HG03039 (cell line): Measurements from ENCODE around the gene CACNA2D1.
A peak's percentile ranks its signal among the peaks of the same experiment; 100 is the strongest.

Experiments
- ATAC-seq: cut with Tn5 transposase; IDR thresholded peaks from one replicate; pipeline ENCODE4 v1.9.1; 2021; ENCODE audit warnings: mild to moderate bottlenecking, moderate library complexity; ENCODE audit not compliant: unreplicated experiment

The CACNA2D1 gene

DNA sequence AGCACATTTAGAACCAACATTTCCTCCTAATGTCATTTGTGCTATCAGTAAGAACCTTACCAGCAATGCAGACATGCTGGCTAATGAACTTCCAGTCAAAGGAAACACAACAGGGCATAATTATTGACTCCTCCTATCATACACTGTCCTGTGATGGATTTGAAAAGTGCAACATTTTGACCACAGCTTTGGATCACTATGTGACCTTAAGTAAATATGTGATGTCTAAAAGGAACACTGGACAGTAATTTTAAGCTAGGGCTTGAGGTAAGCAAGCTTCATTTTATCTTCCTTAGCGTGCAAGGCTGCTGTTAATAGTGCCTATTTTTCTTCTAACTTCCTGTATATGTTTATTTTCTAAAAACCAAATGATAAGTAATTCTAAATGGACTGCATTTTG is 433.2 kb downstream of the CACNA2D1 start:
- ATAC-seq, result no peak

DNA sequence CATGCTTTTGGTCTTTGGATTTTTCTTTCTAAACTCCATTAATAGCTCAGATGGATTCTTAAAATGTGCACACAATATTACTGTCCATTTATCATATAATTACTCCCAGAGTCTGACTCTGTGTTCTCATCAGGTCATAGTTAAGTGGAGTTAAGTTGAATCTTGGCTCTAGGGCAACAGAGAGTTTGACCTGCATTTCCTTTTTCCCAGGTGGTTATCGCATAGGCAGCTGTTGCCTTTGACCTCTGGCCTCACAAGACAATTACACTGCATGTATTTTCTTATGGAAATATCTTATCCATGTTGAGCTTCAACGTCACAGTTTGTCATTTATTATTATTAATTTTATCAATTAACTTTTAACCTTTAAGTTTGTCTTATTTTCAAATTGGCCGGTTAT is 436.3 kb downstream of the CACNA2D1 start:
- no peak for ATAC-seq

GRCh38 chr7:82005056-82005455 is 438.5 kb downstream of the CACNA2D1 start:
- no peak for ATAC-seq

- no peak for ATAC-seq
These were observed 450.4 kb downstream of the CACNA2D1 start for GRCh38 chr7:81993186-81993585.

DNA sequence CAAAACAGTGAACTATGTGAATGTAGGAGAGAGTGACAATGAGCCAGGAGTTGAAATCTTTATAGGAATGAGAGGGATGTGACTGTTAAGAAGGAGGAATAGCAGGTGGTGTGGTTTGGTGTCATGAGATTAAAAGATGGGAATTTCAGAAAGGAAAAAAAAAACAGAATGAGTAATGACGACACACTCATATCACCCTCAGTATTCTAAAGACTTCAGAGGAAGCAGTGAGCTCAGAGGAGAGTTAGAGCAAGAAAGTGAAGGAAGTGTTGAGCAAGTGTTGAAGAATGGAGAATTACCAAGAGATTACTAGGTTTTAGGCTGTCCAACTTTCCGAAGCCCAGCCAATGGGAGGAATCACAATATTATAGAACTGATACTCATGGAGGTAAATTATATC is 453.2 kb downstream of the CACNA2D1 start:
- ATAC-seq, result no peak

- no peak for ATAC-seq
These were observed 456.7 kb downstream of the CACNA2D1 start for GRCh38 chr7:81986723-81987470.

DNA sequence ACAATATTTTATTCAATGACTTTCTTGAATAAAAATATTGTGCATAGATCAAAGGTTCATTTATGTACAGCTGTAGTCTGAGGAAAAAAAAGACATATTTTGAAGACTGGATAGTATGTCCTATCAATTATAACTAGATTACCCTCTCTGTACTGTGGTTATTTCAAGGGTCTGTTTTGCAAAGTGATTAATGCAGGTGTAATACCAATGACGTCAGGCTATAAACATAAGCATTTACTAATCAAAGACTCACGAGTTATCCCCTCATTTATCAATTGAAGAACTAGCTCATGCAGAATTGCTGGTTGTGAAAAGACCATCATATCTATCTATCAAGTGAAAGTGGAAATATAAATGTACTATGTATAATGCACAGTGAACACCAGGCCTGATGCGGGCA is 460.2 kb downstream of the CACNA2D1 start:
- no peak for ATAC-seq

DNA sequence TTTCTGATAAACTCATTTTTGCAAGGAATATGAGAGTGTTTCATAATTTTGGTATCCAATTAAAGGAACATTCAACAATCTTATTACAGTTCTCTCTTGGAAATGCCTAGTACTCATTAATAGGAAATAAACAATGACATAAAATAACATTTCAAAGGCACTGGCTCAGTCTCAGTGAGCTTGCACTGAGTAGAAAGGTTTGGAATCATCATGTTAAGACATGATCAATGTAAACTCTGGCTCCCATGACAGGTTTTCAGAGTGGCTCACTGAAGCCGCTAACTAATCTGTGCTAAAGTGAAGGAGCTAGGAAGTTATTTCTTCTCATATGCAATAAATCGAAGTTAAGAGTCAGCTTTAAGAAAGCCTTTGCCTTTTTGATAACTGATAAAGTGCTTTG is 470.5 kb downstream of the CACNA2D1 start:
- no peak for ATAC-seq

DNA sequence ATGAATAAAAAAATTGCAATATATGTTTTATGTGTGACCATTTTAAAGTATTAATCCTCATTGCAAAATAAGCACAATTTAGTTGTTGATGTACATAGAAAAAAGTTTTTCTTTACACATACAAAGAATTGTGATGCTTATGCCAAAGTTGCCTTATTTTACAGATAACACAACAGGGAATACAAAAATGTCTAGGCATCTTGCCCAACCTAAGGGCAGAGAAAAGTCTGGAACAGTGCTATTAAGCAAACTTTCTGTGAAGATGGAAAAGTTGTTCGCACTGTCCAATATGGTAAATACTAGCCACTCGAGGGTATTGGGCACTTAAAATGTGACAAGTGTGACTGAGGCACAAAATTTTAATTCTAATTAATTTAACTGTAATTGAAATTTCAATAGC is 483.6 kb downstream of the CACNA2D1 start:
- ATAC-seq, result no peak

DNA sequence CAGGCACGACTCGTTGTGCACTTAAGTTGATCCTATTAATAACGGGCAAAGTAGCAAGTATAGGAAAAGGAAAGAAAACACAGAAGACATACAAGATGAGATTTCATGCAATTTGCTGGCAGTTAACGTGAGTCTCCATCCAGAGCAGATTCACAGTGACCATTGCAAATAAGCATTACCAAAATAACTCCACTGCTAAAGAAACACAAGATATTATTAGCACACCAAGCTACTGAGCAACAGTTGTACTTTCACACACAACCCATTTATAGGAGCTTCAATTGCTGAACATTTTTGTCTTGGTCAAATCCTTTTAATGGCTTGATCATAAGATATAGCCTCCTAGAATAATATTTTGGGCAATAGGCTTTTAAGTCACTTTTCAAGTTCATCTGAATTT is 486.1 kb downstream of the CACNA2D1 start:
- ATAC-seq, result no peak

DNA sequence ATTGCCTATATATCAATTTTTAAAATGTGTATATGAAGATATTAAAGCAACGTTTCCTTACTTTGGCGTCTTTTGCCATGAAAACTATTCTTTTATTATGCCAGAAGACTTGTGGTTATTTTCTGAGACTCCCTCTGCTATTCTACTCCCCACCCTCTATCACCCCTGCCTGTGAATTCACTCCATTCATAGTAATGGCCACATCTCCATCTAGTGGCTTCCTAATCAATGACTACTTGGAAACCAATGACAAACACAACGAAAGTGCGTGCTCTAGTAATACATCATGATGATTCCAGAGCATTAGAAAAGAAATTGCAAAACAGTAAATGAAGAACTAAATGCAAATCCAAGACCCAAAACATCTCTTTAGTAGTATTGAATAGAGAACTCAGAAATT is 487.1 kb downstream of the CACNA2D1 start:
- peak; percentile 85 for ATAC-seq

DNA sequence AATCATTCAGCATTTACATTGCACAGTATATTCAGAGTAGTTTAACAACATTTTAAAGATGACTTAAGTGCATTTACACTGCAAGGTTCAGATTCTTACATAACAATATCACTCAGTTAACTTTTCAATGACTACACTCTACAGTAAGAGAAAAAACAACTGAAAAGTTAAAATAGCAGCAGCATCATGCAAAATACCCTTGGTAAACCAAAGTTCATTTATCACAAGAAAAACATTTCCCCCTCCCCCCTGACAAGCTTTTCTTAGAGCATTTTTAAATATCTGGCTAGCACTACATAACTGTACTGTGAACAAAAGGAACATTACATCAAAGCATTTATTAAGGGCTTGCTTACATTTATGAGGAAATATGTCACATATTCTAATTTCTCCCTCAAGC is 494.3 kb downstream of the CACNA2D1 start:
- no peak for ATAC-seq

DNA sequence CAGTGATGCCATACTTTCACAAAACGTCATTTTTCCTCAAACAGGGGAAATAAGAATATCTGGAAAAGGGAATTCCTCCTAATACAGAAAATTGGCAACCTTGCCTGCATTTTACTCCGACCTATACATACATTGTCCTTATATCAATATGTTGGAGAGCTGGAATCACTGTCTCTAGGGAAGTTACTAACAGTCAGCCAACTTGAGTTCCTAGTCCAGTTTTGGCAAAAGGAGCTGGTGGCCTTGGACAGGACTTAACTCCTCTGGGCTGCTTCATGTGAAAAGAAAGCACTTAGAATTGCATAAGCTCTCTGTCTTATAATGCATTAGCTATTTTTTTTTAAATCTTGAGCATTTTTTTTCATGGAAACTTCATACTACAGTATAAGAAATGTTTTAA is 499.5 kb downstream of the CACNA2D1 start:
- no peak for ATAC-seq

DNA sequence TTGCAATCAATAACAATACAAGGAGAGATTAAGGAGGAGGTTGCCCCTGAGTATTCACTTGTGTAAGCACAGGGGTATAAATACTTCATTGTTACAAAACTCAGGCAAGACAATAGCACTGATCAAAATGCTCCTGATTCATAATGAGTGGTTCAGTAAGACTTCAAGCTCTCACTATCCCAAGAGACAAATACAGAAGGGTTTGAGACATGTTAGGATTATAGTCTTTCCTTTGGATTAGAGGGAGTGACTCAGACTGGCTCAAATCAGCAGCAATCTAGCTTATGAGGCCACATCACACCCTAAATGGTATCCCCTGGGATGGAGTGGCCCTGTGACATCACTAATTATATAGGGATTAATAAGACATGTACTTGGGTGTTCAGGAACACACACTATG is 506.5 kb downstream of the CACNA2D1 start:
- no peak for ATAC-seq

- ATAC-seq, result no peak
These were observed 508.8 kb downstream of the CACNA2D1 start for GRCh38 chr7:81934596-81935301.

DNA sequence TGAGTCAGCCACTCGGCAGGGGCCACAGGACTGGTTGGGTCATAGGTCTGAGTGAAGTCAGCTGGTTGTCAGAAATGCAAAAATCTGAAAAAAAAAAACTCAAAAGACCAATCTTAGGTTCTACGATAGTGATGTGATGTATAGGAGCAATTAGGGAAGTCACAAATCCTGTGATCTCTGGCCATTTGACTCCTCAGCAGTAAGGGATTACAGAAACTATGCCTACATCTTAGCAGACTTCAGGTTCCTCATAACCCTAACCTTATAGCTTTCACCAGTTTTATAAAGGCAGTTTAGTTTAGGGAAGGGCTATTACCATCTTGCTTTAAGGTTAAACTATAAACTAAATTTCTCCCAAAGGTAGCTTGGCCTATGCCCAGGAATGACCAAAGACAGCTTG is 510.6 kb downstream of the CACNA2D1 start:
- no peak for ATAC-seq

DNA sequence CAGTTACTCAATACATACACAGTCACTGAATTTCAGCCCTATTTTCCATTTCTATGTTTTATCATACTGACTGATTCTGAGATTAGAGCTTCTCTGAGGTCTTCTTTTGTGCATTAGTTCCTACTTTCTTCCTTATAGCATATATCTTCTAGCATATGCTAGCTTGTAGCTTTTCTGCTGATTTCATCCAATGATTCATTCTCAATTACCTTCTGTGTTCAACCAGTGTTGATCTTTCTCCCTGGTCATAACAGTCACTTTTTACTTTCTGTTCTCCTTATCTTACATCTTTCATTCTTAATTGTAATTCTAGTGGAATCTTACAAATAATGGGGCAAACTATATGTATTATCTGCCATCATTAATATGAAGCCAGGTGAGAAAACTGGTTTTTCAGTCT is 514.2 kb downstream of the CACNA2D1 start:
- no peak for ATAC-seq

GRCh38 chr7:81926154-81926553 is 517.4 kb downstream of the CACNA2D1 start:
- no peak for ATAC-seq

DNA sequence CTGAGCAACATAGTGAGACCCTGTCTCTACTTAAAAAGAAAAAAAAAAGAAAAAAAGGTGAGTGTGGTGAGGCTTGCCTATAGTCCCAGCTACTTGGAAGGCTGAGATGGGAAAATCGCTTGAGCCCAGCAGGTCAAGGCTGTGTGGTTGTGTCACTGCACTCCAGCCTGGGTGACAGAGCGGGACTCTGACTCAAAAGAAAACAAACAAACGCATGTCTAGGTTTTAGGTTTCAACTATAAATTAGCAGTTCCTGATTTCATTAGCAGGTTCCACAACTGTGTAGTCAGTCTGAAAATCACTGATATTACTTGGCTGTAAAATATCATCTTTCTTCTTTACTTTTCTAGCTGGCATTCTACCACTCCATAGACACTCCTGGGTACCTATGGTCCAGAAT is 518.0 kb downstream of the CACNA2D1 start:
- peak; percentile 89 for ATAC-seq

- peak; percentile 46 for ATAC-seq
These were observed 519.1 kb downstream of the CACNA2D1 start for GRCh38 chr7:81924494-81924893.

DNA sequence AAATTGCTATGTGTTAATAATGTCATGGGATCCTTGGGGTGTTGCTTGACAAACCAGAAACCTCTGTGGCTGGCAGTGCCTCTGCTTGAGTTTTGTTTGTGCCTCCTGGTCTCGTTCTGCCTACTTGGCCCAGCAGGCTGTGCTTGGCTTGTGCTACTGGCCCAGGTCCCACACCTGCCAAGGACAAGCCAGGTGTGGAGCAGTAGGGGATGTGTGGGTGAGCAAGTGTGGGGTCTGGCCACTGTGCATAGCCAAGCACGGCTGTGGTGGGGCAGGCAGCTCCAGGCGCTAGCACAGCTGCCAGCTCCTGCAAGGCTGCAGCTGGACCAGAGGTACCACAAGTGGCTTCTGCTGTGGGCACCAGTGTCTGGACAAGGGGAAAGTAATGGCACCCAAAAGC is 524.1 kb downstream of the CACNA2D1 start:
- ATAC-seq, result no peak

DNA sequence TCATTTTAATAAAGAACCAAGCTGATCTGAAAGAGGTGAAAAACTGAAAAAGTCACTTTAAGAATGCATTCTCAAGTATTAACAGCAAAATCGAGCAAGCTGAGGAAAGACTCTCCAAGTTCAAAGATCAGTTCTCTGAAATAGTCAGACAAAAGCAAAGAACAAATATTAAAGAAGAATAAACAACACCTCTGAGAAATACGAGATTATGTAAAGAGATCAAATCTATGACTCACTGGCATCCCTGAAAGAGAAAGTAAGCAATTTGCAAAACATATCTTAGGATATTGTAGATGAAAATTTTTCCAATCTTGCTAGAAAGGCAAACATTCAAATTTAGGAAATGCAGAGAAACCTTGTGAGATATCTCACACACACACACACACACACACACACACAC is 535.4 kb downstream of the CACNA2D1 start:
- ATAC-seq, result no peak

DNA sequence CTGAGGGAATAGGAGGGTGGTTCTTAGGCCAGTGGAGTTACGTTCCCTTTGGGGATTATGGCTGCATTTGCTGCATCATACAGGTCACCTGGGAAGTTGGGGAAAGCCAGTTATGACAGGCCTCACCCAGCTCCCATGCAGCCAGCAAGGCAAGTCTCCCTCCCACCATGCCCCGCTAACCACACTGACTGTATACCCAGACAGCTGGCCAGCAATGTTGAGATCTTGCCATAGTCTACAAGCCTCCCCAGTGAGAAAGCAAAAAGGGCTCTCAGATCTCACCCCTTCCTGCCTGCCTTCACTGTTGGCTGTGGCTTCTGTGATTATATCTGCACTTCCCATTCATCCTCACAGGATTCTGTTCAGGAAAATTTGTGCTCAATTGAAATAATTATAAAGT is 540.5 kb downstream of the CACNA2D1 start:
- no peak for ATAC-seq
